ENCODE measurements around the gene P2RY14. TPM values are rescaled to one million over a fixed set of nuclear protein-coding genes. Genes with fewer than 3 reads are reported as not detected.

The P2RY14 gene
- total and polyA plus RNA-seq, 8 donors = 1.7 to 43.2 (median 9.2) TPM

DNA sequence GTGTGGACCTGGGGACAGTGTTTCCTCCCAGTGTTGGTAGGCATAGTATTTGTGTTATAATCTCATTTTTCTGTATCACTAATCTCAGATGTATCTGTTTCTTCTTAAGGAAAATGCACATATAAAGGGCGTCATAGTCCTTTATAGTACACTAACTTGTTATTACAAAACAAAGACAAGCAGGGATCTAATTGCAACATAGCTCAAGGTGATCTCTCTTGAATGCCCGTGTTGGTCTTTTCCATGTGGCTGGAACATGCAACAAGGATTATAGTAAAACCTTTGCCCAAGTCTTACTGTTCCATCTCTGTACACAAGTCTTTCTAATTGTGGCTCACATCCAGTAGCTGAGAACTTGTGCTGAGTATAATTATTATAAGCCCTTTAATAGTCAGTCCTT is 41.8 kb upstream of the P2RY14 start:
- no peaks in the 10 kb centered on the region for H3K9me3 ChIP-seq
- intact Hi-C loops (cut with DNase I; ENCODE audit: low total_unique reads) = no loop called here
- no peaks in the 10 kb centered on the region for H3K36me3 ChIP-seq
- H3K4me1 ChIP-seq = no peaks in the 10 kb centered on the region
- no peak overlapping the region for H3K4me3 ChIP-seq
- TF ChIP-seq POLR2AphosphoS5 (IDR thresholded peaks at IDR 0.05) (no peak), EP300 (IDR thresholded peaks at IDR 0.05) (no peak), POLR2A (IDR thresholded peaks at IDR 0.05) (no peak)
- TF ChIP-seq, protein P1, sequence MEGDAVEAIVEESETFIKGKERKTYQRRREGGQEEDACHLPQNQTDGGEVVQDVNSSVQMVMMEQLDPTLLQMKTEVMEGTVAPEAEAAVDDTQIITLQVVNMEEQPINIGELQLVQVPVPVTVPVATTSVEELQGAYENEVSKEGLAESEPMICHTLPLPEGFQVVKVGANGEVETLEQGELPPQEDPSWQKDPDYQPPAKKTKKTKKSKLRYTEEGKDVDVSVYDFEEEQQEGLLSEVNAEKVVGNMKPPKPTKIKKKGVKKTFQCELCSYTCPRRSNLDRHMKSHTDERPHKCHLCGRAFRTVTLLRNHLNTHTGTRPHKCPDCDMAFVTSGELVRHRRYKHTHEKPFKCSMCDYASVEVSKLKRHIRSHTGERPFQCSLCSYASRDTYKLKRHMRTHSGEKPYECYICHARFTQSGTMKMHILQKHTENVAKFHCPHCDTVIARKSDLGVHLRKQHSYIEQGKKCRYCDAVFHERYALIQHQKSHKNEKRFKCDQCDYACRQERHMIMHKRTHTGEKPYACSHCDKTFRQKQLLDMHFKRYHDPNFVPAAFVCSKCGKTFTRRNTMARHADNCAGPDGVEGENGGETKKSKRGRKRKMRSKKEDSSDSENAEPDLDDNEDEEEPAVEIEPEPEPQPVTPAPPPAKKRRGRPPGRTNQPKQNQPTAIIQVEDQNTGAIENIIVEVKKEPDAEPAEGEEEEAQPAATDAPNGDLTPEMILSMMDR (IDR thresholded peaks at IDR 0.05) = no peak
- 84 to 91% (median 90%) methylated on average over 2 of the region's 2 CpGs for WGBS, 5 donors
- DNase-seq = no peak
- H3K27ac ChIP-seq = no peak overlapping the region
- no peaks in the 10 kb centered on the region for H3K27me3 ChIP-seq

DNA sequence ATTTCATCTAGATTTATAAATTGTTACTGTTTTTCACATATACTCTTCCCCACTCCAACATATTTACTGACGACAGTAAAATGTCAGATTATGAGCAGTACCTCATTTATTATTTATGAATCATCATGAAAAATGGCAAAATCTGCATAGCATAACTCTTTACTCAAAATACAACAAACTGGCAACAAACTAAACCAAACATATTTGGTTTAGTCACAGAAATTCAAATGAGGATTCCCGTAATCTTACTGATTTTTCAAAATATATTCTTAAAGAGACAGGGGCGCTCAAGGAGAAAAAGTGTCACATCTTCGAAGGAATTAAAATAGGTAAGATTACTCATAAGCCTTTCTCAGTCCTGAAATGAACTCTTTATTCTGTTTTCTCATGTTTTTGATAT is 41.3 kb upstream of the P2RY14 start:
- Histone ChIP-seq H3K4me3 (no peak overlapping the region), H3K9me3 (no peaks in the 10 kb centered on the region), H3K4me1 (no peaks in the 10 kb centered on the region), H3K27ac (no peak overlapping the region), H3K36me3 (no peaks in the 10 kb centered on the region), H3K27me3 (no peaks in the 10 kb centered on the region)
- WGBS, 5 donors = 81 to 92% (median 88%) methylated on average over 4 of the region's 4 CpGs
- no peak for DNase-seq
- no peak for TF ChIP-seq POLR2AphosphoS5 (IDR thresholded peaks at IDR 0.05)
- TF ChIP-seq, protein P1 (IDR thresholded peaks at IDR 0.05) = no peak
- intact Hi-C loops (cut with DNase I; ENCODE audit: low total_unique reads) = no loop called here

DNA sequence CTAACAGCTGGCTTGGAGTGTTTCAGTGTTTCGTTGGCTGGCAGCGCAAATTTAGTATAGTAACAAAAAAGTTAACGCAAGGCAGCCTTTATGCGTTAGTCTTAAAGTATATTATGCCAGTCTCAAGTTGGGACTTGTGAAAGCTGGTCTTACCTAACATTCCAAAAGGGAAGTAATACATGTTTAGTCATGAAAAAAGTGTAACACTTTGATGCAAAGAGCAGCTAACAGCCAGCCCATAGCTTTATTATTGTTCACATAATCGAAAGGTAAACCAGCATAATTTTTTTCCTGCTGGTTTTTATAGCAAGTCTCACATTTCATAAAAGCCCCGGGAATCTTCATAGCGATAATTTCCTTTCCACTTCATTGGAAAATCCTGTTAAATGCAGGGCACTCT is 40.6 kb upstream of the P2RY14 start:
- H3K9me3 ChIP-seq = no peaks in the 10 kb centered on the region
- H3K27me3 ChIP-seq = no peaks in the 10 kb centered on the region
- H3K4me3 ChIP-seq = no peak overlapping the region
- DNase-seq = peak in 1 of 2 donors; percentile 5
- no peaks in the 10 kb centered on the region for H3K4me1 ChIP-seq
- 83 to 91% (median 90%) methylated on average over 7 of the region's 7 CpGs for WGBS, 5 donors
- TF ChIP-seq POLR2AphosphoS5 (IDR thresholded peaks at IDR 0.05) (no peak), POLR2A (IDR thresholded peaks at IDR 0.05) (no peak), EP300 (IDR thresholded peaks at IDR 0.05) (no peak)
- TF ChIP-seq, protein P1 (IDR thresholded peaks at IDR 0.05) = no peak
- intact Hi-C loops (cut with DNase I; ENCODE audit: low total_unique reads) = no loop called here
- H3K27ac ChIP-seq = no peak overlapping the region
- no peaks in the 10 kb centered on the region for H3K36me3 ChIP-seq

DNA sequence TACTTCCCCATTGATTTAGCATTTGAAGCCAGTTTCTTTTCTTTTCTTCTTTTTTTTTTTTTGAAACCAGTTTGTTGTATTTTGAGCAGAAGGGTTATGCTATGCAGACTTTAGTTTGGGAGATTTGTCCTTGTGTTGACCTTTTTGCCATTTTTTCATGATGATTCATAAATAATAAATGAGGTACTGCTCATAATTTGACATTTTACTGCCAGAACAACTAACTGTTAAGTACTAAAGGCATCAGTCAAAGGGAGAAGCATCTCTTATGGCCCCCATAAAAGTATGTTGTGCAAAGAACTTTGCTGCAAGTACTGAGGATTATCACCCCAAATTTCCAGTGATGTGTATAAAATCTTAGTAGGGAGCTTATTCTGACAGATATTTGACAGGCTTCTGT is 40.0 kb upstream of the P2RY14 start:
- Histone ChIP-seq H3K27me3 (no peaks in the 10 kb centered on the region), H3K4me3 (no peak overlapping the region), H3K4me1 (no peaks in the 10 kb centered on the region), H3K36me3 (no peaks in the 10 kb centered on the region), H3K27ac (no peak overlapping the region), H3K9me3 (no peaks in the 10 kb centered on the region)
- intact Hi-C loops (cut with DNase I; ENCODE audit: low total_unique reads) = no loop called here
- no peak for DNase-seq
- TF ChIP-seq EP300 (IDR thresholded peaks at IDR 0.05) (no peak), POLR2A (IDR thresholded peaks at IDR 0.05) (no peak), POLR2AphosphoS5 (IDR thresholded peaks at IDR 0.05) (no peak)
- TF ChIP-seq, protein P1 (IDR thresholded peaks at IDR 0.05) = no peak

Data from stomach (tissue), 9 donors.